ENCODE results near the gene ZNF485.

- no peak for TF ChIP-seq POLR2AphosphoS5 (IDR thresholded peaks at IDR 0.05; ENCODE audit: low read depth, low read length)
- TF ChIP-seq SPI1 (IDR thresholded peaks at IDR 0.05; ENCODE audit: low read depth, low read length): no peak
- no peak for TF ChIP-seq POLR2A (IDR thresholded peaks at IDR 0.05; ENCODE audit: low read depth, low read length)
- no peak for TF ChIP-seq TAF1 (IDR thresholded peaks at IDR 0.05; ENCODE audit: low read depth, low read length)
- TF ChIP-seq PAX5 (IDR thresholded peaks at IDR 0.05; ENCODE audit: insufficient read depth, low read length, severe bottlenecking): no peak
Measured at GRCh38 chr10:43599333-43599732, 6.9 kb upstream of the ZNF485 start.
